A549 (cell line): Measurements from ENCODE around the gene CYP4B1. TPM values are rescaled to one million over a fixed set of nuclear protein-coding genes. Genes with fewer than 3 reads are reported as not detected.

ENCODE experiments used
- ATAC-seq, 2 experiments: fragments of 200-7000 bp in 1 of 2; fragments of >200 bp in 1 of 2; cut with Nextera tagmentation in 1 of 2; cut with Tn5 transposase in 1 of 2; 3 replicates each; pipeline versions ENCODE4 v1.8.0 to v1.9.1; 2018 to 2020; ENCODE audit warnings: mild to moderate bottlenecking in 1 of 2, moderate library complexity in 1 of 2
- CTCF ChIA-PET: fragments of 300-600 bp; sonication (Branson Sonifier 250); formaldehyde crosslinking; extraction: SDS; loops from one replicate; lab custom pipeline; 2021; ENCODE audit warnings: antibody characterized with exemption, inconsistent platforms; lab: Yijun Ruan, JAX
- POLR2A ChIA-PET: fragments of 350-600 bp; formaldehyde crosslinking; extraction: SDS; loops from one replicate; lab custom pipeline; 2021; ENCODE audit warnings: antibody characterized with exemption, inconsistent platforms; lab: Yijun Ruan, JAX
- DNase-seq, 2 experiments: peaks; one replicate each; pipeline versions ENCODE4 v3.0.0 to v3.0.0-alpha.2; 2011 to 2016; ENCODE audit warnings: low read depth in 1 of 2, low spot score in 1 of 2
- FAIRE-seq: peaks from 2 replicates; lab custom pipeline; 2011; peaks lifted over from hg19 to GRCh38; lab: Jason Lieb, UNC
- H3K27ac ChIP-seq, 2 experiments: fragments of >200 bp; sonication (Bioruptor Twin); formaldehyde crosslinking; 3 replicates each; pipeline ENCODE4 v1.5.1; 2016 to 2017
- H3K4me1 ChIP-seq: fragments of >200 bp; sonication (Bioruptor Twin); formaldehyde crosslinking; 3 replicates; pipeline ENCODE4 v1.6.1; 2016
- H3K4me2 ChIP-seq: fragments of >200 bp; sonication (Bioruptor Twin); formaldehyde crosslinking; 3 replicates; pipeline ENCODE4 v1.6.1; 2016
- H3K4me3 ChIP-seq: fragments of >200 bp; sonication (Bioruptor Twin); formaldehyde crosslinking; 3 replicates; pipeline ENCODE4 v1.5.1; 2016
- H3K9me3 ChIP-seq: fragments of >200 bp; sonication (Bioruptor Twin); formaldehyde crosslinking; 3 replicates; pipeline ENCODE4 v1.6.1; 2016
- EHMT2 ChIP-seq: fragments of 200-600 bp; sonication (generic); IDR thresholded peaks from 2 replicates; pipeline ENCODE4 v1.6.1; 2016; ENCODE audit warnings: antibody characterized with exemption, low read depth, mild to moderate bottlenecking, moderate library complexity
- FOSB ChIP-seq: fragments of 250-450 bp; sonication (Bioruptor Pico); IDR thresholded peaks from 2 replicates; pipeline ENCODE4 v1.5.0; 2020; ENCODE audit warnings: mild to moderate bottlenecking, moderate library complexity
- FOSL2 ChIP-seq, 2 experiments: fragments of 450-650 bp in 1 of 2; fragments of >200 bp in 1 of 2; sonication (Bioruptor Twin) in 1 of 2; formaldehyde crosslinking; IDR thresholded peaks; 2 replicates each; pipeline versions ENCODE4 v1.5.0 to v1.6.1; 2016 to 2020; ENCODE audit warnings: mild to moderate bottlenecking in 1 of 2, moderate library complexity in 1 of 2
- HEYL ChIP-seq: fragments of 250-450 bp; sonication (Bioruptor Pico); IDR thresholded peaks from 2 replicates; pipeline ENCODE4 v1.8.0; 2021; ENCODE audit warnings: mild to moderate bottlenecking, moderate library complexity
- HOXB13 ChIP-seq: fragments of 250-450 bp; sonication (Bioruptor Pico); IDR thresholded peaks from 2 replicates; pipeline ENCODE4 v1.5.0; 2020; ENCODE audit warnings: low read depth, mild to moderate bottlenecking, moderate library complexity
- HOXB5 ChIP-seq: fragments of 250-450 bp; sonication (Bioruptor Pico); IDR thresholded peaks from 2 replicates; pipeline ENCODE4 v1.5.0; 2020; ENCODE audit warnings: mild to moderate bottlenecking, moderate library complexity
- JUN ChIP-seq, 2 experiments: fragments of >200 bp; sonication (Bioruptor Twin); formaldehyde crosslinking; IDR thresholded peaks; 2 replicates in 1 of 2; 3 replicates in 1 of 2; pipeline ENCODE4 v1.6.1; 2016 to 2017
- JUNB ChIP-seq: fragments of >200 bp; sonication (Bioruptor Twin); formaldehyde crosslinking; IDR thresholded peaks from 2 replicates; pipeline ENCODE4 v1.6.1; 2016
- KDM1A ChIP-seq: fragments of 200-600 bp; sonication (generic); IDR thresholded peaks from 2 replicates; pipeline ENCODE4 v1.6.1; 2016; ENCODE audit warnings: low read depth, mild to moderate bottlenecking
- MAFK ChIP-seq: fragments of 450-650 bp; IDR thresholded peaks from 2 replicates; pipeline ENCODE4 v1.6.1; 2014; ENCODE audit not compliant: partially characterized antibody
- NPAS2 ChIP-seq: fragments of 250-450 bp; sonication (Bioruptor Pico); IDR thresholded peaks from 2 replicates; pipeline ENCODE4 v1.8.0; 2022; ENCODE audit warnings: mild to moderate bottlenecking, moderate library complexity, borderline replicate concordance
- RAD21 ChIP-seq, 2 experiments: fragments of >200 bp in 1 of 2; sonication (Bioruptor Twin) in 1 of 2; formaldehyde crosslinking in 1 of 2; IDR thresholded peaks in 1 of 2; conservative IDR thresholded peaks in 1 of 2; 2 replicates in 1 of 2; 3 replicates in 1 of 2; pipeline ENCODE4 v1.6.1; 2012 to 2018; ENCODE audit warnings: inconsistent platforms in 1 of 2
- ZSCAN20 ChIP-seq: fragments of 250-450 bp; sonication (Bioruptor Pico); IDR thresholded peaks from 2 replicates; pipeline ENCODE4 v1.8.0; 2022; ENCODE audit warnings: mild to moderate bottlenecking, moderate library complexity
- WGBS: methylation state at CpG from one replicate; pipeline ENCODE4 v1.1.6; 2017; ENCODE audit errors: missing lambda C conversion rate; 5-methylcytosine and 5-hydroxymethylcytosine counted together
- polyA plus RNA-seq, 4 experiments: library from polyadenylated mRNA; depleted of rRNA in 3 of 4; stranded (reverse); fragments of >200 nt; fragmentation: RNase III in 1 of 4; extraction: RNeasy Plus Mini Kit Qiagen cat#74134 plus additional on column Dnase treatment in 1 of 4; gene quantifications; 2 replicates in 3 of 4; 3 replicates in 1 of 4; pipeline ENCODE4 v1.2.3, GENCODE V29; 2011 to 2017
- TF ChIP-seq, protein P1 (sequence below): fragments of >200 bp; sonication (Bioruptor Twin); formaldehyde crosslinking; IDR thresholded peaks from 2 replicates; pipeline ENCODE4 v1.6.1; 2016
- TF ChIP-seq, protein P2 (sequence below): fragments of 200-600 bp; sonication (generic); IDR thresholded peaks from 2 replicates; pipeline ENCODE4 v1.6.1; 2016; ENCODE audit warnings: antibody characterized with exemption, mild to moderate bottlenecking, moderate library complexity
- TF ChIP-seq, protein P3 (sequence below): IDR thresholded peaks from 2 replicates; pipeline ENCODE4 v1.6.1; 2012

The CYP4B1 gene
- polyA plus RNA-seq, 2 of the 4 experiments (the other 2 are of a cell fraction) = not detected

DNA sequence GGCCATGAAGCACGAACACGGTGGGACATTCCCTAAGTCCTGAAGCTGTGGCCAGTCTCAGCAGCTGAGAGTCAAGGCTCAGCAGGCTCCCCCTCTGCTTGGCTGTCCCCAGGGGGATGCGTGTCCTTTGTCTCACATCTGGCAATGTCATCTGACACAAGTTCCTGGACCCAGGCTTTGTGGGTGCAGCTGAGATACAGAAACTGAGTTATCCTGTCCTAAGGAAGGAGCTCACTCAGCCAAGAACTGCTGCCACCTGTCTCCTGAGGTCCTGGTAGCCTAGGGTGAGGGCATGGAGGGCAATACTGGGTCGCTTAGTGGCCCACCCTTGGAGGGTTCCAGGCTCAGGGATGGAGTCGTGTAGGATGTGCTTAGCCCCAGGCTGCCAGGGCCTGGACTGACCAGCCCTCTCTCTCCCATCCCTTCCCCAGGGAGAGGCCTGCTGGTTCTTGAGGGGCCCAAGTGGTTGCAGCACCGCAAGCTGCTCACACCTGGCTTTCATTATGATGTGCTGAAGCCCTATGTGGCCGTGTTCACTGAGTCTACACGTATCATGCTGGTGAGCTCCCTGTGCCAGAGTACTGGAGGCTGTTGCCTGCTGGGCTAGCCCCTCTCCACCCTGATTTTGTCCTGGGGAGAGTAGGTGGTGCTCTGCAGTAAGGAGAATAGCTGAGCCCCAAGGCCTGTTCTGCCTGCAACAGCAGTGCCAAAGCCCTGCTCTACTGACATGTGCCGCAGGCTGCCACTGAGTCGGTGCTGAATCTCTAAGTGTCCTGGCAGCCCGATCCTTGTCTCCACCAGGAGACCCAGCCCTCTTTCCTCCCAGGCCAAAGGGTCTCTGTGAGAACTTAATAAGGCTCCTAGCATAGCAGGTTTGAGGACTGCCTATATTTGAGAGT lies 13.5 kb downstream of the CYP4B1 start (continued):
- no peak for TF ChIP-seq EHMT2

DNA sequence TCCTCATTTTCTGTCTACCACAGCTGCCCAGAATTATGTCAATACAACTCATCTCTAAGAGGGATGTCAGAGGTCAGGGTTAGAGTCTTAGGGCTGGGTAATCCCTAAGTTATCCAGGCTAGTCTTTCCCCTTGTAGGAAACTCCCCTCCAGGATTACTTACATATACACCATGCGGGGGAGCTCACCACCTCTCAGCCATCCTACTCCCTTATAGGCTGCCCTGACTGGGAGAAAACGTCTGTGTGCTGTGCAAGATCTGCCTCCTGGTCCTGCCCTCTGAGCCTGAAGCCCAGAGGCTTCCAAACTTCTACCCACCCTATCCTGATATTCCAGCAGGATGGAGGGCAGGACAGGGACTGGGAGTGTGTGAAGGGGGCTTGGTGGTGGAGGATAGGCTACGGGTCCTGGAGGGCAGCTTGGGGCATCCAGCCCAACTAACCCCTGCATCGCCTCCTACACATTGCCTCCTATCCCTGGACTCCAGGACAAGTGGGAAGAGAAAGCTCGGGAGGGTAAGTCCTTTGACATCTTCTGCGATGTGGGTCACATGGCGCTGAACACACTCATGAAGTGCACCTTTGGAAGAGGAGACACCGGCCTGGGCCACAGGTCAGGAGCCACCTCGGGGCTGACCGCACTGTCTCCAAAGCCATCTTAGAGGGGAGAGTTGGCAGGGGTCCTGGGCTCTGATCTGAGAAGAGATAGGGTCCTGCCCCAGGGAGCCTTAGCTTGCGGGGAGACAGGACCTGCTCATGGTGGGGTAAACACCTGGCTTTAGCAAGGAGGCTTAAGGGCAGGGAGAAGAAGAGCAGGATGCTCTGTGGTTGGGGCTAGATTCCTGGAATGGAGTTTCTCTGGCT lies 14.4 kb downstream of the CYP4B1 start:
- no peak overlapping the region for H3K4me3 ChIP-seq
- ChIA-PET CTCF (no interaction called here), POLR2A (no interaction called here)
- FAIRE-seq = no peak
- no peaks in the 10 kb centered on the region for H3K9me3 ChIP-seq
- TF ChIP-seq NPAS2 (CRISPR knock-in tag) = no peak
- TF ChIP-seq FOSB (CRISPR knock-in tag) = no peak
- TF ChIP-seq RAD21 (conservative IDR thresholded peaks at IDR 0.05 in 1 of 2, IDR thresholded peaks at IDR 0.05 in 1 of 2) = no peak
- no peak for TF ChIP-seq HOXB13 (CRISPR knock-in tag)
- TF ChIP-seq HOXB5 (CRISPR knock-in tag) = no peak
- no peak for TF ChIP-seq EHMT2
- TF ChIP-seq KDM1A = no peak
- TF ChIP-seq JUN (IDR thresholded peaks at IDR 0.05) = no peak
- no peak for TF ChIP-seq MAFK
- TF ChIP-seq HEYL (CRISPR knock-in tag) = no peak
- no peak for TF ChIP-seq FOSL2 (IDR thresholded peaks at IDR 0.05)
- no peak for TF ChIP-seq FOSL2 (CRISPR knock-in tag; IDR thresholded peaks at IDR 0.05)
- H3K4me1 ChIP-seq = no peaks in the 10 kb centered on the region
- no peak for ATAC-seq
- no peak for DNase-seq
- H3K27ac ChIP-seq = no peak overlapping the region
- no peak overlapping the region for H3K4me2 ChIP-seq
- 45% methylated on average over 3 of the region's 11 CpGs for WGBS

DNA sequence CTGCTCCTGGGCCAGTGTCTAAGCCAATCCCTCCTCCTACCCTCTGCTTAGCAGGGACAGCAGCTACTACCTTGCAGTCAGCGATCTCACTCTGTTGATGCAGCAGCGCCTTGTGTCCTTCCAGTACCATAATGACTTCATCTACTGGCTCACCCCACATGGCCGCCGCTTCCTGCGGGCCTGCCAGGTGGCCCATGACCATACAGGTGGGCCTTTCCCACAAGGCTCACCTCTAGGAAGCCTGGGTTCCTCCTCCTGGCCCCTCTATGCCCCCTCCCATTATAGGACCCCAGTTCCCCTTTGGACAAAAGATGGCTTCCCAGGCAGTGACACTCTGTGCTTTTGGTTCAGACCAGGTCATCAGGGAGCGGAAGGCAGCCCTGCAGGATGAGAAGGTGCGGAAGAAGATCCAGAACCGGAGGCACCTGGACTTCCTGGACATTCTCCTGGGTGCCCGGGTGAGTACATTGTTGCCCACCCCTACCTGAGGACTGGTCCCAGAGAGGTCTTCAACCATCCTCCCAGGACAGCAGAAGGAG lies 15.1 kb downstream of the CYP4B1 start:
- CTCF ChIA-PET = no interaction called here
- WGBS = 48% methylated on average over 8 of the region's 9 CpGs
- no peaks in the 10 kb centered on the region for H3K9me3 ChIP-seq

More for the DNA sequence above, 15.1 kb downstream of the CYP4B1 start:
- ATAC-seq = no peak
- FAIRE-seq = no peak
- TF ChIP-seq, protein P1, sequence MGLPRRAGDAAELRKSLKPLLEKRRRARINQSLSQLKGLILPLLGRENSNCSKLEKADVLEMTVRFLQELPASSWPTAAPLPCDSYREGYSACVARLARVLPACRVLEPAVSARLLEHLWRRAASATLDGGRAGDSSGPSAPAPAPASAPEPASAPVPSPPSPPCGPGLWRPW = no peak
- TF ChIP-seq, protein P2, sequence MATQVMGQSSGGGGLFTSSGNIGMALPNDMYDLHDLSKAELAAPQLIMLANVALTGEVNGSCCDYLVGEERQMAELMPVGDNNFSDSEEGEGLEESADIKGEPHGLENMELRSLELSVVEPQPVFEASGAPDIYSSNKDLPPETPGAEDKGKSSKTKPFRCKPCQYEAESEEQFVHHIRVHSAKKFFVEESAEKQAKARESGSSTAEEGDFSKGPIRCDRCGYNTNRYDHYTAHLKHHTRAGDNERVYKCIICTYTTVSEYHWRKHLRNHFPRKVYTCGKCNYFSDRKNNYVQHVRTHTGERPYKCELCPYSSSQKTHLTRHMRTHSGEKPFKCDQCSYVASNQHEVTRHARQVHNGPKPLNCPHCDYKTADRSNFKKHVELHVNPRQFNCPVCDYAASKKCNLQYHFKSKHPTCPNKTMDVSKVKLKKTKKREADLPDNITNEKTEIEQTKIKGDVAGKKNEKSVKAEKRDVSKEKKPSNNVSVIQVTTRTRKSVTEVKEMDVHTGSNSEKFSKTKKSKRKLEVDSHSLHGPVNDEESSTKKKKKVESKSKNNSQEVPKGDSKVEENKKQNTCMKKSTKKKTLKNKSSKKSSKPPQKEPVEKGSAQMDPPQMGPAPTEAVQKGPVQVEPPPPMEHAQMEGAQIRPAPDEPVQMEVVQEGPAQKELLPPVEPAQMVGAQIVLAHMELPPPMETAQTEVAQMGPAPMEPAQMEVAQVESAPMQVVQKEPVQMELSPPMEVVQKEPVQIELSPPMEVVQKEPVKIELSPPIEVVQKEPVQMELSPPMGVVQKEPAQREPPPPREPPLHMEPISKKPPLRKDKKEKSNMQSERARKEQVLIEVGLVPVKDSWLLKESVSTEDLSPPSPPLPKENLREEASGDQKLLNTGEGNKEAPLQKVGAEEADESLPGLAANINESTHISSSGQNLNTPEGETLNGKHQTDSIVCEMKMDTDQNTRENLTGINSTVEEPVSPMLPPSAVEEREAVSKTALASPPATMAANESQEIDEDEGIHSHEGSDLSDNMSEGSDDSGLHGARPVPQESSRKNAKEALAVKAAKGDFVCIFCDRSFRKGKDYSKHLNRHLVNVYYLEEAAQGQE = no peak
- no peak for TF ChIP-seq JUNB
- TF ChIP-seq ZSCAN20 = no peak
- TF ChIP-seq, protein P3, sequence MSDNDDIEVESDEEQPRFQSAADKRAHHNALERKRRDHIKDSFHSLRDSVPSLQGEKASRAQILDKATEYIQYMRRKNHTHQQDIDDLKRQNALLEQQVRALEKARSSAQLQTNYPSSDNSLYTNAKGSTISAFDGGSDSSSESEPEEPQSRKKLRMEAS = no peak
- TF ChIP-seq HOXB5 (CRISPR knock-in tag) = no peak
- TF ChIP-seq MAFK = no peak
- DNase-seq = no peak
- POLR2A ChIA-PET = no interaction called here
- Histone ChIP-seq H3K4me2 (no peak overlapping the region), H3K27ac (no peak overlapping the region), H3K4me3 (no peak overlapping the region), H3K4me1 (no peaks in the 10 kb centered on the region)
